HG02970 (cell line): ENCODE results near the gene FOXJ2.
"Not testable (repeated sequence)": the region's sequence is repeated elsewhere in the genome, so short reads cannot be mapped to it uniquely, and the experiment has no call there.

Experiments
- ATAC-seq: cut with Tn5 transposase; IDR thresholded peaks from one replicate; pipeline ENCODE4 v1.9.1; 2021; ENCODE audit warnings: mild to moderate bottlenecking, moderate library complexity, moderate number of reproducible peaks; ENCODE audit not compliant: unreplicated experiment, low FRiP score

Gene FOXJ2

DNA sequence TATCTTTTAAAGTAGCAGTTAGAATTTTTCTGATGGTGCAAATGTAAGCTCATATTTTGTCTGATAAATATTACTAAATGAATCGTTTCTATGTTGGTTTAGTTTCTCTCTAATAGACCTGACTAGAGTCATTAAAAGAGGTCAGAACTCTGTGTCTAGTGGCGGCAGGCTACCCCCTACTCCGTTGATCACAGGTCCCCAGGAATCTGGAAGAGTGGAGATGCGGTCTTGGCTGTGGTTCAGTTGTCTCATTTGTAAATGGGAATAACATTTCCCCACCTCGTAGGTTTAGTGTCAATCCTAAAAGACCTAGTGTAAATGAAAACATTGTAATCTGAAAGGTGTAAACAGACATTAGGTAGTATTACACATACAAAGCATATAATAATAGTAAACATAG lies 4.7 kb upstream of the FOXJ2 start:
- no peak for ATAC-seq

DNA sequence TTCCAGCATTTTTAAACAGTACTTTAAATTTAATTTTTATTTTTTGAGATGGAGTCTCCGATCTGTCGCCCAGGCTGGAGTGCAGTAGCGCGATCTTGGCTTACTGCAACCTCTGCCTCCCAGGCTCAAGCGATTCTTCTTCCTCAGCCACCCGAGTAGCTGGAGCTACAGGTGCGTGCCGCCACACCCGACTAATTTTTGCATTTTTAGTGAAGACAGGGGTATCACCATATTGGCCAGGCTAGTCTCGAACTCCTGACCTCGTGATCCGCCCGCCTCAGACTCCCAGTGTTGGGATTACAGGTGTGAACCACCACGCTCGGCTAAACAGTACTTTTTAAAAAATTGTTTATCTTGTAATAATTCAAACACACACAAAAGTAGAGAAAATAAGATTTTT lies 4.2 kb upstream of the FOXJ2 start:
- ATAC-seq: no peak

DNA sequence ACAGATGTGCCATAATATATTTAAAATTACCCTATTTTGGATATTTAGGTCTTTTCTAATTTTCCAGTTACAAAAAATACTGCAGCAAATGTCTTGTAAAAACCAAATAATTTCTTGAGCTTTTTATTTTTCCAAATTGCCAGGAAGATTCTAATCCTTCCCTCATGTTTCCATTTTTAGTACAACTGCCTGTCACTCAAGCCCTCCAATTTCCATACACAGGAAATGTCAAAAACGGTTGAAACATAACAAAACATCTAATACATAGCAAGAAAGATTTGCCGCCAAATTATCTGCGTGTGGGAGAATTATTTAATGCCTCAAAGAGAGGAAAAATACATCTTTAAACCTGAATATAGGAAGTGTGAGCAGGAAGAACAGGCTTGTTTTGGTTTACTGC lies 2.3 kb upstream of the FOXJ2 start:
- no peak for ATAC-seq

DNA sequence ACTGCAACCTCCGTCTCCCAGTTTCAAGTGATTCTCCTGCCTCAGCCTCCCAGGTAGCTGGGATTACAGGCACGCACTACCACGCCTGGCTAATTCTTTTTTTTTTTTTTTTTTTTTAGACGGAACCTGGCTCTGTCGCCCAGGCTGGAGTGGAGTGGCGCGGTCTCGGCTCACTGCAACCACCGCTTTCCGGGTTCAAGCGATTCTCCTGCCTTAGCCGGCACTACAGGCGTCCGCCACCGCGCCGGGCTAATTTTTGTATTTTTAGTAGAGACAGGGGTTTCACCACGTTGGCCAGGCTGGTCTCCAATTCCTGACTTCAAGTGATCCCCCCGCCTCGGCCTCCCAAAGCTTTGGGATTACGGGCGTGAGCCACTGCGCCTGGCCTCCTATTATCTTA lies 1.5 kb upstream of the FOXJ2 start:
- not testable (repeated sequence) for ATAC-seq

DNA sequence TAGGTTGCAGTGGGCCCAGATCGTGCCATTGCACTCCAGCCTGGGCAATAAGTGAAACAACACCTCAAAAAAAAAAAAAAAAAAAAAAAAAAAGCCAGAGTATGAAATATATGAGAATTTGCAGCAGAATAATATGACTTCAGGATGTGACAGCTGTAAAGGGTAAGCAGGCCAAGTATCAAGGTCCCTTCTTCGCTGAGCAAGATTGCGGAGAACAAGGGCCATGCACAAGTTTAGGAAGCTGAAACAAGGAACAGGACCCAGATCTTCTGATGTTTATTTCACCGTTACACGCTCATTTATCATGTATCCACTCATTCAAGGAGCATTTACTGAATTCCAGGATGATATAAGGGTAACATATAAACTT lies 659 bp upstream of the FOXJ2 start:
- no peak for ATAC-seq

DNA sequence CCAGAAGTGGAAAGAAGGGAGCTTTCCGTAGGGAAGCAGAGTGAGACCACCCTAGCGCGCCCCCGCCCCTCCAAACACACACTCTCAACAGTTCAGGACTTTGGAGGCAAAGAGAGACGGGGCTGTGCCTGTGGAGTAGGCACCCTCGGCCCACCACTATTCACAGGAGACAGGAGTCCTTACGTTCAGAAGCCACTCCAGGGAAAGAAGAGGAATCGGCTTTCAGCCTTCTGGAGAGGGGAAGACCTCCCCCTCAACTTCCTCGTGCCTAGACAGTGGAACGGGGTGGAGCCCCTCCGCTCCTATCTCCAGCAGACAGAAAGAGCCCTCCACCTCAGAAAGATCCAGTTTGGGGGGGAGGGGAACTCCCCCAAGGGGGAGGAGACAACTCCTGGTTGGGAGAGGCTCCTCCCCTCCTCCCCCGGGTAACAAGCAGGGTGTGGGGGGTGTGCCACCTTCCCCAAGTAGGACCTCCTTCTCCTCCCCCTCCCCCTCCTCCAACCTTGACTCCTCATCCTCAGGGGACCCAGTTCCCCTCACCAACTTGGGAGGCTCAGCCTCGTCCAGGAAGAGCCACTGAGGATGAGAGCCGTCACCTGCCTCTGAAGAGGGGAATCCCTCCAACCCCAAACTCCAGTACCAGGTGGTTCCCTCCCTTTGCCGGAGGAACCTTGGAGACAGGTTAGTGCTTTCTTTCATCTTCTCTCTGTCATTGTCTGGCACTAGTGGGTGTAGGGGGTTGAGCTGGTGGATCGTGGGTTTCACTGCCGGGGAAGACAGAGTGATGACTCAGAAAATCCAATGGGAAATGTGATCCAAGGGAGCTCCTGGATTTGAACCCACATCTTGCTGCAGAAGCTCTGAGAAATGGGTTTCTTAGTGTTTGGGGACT lies 883 bp downstream of the FOXJ2 start:
- no peak for ATAC-seq

DNA sequence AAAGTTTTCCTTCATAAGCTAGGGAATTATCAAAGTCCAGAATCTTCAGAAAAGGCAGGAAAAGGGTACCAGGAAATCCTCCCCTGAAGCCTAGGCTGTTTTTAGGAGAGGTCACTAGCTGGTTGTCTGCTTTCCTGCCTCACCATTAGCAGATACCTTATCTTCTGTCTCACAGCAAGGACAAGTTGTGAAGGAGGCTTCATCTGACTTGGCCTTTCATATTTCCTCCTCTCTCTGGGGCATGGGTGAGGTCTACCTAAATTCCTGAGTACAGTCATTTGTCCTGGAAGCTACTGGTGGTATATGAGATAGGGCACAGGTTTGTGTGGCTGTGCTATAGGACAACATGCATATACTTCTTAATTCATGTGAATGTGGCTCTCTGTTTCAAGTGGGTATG lies 2.3 kb downstream of the FOXJ2 start:
- ATAC-seq: no peak

DNA sequence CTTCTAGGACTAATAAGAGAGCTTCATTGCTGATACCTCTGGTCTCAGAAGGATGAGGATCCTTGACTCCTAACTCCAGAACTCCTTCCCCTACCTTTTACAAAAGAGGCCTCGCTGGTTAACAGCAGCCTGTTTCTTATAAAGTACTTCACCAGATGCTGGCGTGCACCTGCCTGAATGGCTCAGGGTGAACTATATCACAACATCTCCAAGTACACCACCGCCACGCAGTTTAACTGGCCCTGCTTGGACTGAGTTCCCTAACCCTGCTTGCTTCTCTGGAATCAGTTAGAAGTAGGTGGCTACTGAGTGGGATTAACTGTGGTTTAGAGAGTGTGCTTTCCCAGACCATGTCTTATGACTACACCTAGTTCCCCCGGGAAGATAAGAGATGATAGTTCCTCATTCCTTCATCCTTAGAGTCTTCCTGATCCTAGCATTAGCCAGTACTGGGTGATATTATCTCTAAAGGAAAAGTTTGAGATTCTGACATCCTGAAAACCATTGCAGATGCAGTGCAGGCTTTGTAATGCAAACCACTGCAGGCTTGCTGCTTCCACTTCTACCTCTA lies 3.0 kb downstream of the FOXJ2 start:
- ATAC-seq: no peak

DNA sequence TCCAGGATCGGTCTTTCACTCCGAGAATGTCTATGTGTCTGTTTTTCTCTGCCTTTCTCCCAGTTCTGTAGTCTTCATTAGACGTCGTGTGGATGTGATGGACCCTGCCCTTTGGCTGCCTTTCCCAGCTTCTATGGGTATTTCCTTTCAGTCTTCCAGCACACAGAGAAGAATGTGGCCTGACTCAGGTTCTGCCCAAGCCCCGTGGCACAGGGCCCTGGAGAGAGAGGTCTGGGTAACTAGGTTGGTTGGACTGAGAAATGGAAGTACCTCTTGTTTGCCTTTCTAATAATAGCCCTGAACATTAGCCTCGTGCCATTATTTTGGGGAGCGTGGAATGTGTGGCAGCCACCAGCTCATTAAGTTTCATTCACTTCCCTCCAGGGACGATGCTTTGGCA lies 3.8 kb downstream of the FOXJ2 start:
- no peak for ATAC-seq

DNA sequence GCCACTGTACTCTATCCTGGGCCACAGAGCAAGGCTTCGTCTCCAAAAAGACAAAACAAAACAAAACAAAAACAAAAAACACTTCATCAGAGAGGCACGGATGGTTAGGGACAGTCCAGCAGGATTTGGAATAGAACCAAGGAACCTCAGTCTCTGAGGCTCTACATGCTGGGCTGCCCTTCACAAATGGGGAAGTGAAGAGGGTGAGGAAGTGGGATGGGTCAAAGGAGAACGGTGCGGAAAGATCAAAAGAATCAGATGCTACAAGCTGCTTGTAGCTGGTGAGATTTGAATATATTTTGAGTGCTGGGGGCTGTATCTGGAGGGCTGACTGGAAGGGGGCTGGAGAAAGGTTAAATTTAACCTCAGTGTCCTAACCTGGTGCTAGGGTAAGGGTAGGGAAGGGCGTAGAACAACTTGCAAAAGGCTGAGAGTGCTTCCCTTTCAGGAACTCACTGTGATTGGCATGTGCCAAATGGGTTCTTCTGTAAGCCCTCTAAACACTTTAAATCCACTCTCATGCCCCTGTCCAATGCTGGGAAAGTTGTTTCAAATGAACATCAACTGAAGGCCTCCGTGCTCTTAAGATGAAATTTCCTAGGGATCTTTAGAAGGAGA lies 4.6 kb downstream of the FOXJ2 start:
- ATAC-seq: no peak

DNA sequence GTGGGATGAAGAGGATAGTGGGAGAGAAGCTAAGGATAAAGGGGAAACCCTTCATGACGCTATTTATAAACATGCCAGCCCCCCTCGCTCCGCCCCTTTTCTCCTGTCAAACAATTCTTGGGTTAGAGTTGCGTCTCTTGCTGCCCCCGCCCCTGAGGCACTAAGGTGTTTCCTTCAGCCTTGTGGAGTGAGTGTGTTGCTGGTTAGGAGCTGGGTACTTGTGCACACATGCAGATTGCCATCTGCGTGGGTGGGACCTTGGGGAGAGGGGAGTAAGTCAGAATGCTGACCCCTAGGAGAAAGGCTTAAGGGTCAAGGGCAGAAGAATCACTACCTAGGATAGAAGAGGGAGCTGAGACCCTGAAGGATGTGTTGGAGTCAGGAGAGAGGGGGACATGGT lies 5.4 kb downstream of the FOXJ2 start:
- ATAC-seq: no peak

DNA sequence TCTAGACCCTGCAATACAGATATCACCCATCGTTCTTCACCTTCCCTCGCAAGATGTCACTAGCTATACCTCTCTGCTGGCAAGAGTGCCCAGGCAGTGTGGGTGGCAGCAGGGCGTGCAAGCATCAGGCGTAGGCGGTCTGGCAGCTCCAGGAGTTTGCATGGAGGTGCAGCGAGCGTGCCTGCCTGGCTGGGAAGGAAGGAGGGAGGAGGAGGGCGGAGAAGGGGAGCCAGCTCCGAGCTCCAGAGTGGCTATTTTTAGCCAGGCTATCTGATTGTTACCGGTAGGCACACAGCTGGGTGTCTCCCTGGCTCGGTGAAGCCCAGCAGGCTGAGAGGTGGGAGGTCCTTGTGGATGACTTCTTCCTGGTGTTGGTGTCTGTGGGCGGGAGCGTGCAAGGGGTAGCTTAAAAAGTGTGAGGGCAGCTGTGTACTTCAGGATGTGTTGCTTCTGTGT lies 6.2 kb downstream of the FOXJ2 start:
- ATAC-seq: no peak

DNA sequence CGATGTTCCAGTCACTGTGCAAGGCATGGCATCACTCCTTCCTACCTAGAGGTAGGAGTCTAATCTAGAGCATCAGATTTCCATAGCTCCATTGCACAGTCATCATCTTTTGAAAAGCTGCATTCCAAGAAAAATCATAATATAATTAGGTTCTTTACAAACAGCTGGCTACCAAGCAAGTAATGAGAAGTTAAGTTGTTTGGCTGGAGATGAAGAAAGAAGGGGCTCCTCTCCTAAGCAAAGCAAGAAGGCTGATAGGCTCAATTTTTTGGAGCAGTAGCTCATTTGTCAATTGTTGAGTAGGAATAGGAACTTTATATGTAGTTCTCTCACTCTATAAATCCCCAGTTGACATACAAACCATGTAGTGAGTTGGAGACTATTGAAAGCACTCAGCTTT lies 8.3 kb downstream of the FOXJ2 start:
- no peak for ATAC-seq

DNA sequence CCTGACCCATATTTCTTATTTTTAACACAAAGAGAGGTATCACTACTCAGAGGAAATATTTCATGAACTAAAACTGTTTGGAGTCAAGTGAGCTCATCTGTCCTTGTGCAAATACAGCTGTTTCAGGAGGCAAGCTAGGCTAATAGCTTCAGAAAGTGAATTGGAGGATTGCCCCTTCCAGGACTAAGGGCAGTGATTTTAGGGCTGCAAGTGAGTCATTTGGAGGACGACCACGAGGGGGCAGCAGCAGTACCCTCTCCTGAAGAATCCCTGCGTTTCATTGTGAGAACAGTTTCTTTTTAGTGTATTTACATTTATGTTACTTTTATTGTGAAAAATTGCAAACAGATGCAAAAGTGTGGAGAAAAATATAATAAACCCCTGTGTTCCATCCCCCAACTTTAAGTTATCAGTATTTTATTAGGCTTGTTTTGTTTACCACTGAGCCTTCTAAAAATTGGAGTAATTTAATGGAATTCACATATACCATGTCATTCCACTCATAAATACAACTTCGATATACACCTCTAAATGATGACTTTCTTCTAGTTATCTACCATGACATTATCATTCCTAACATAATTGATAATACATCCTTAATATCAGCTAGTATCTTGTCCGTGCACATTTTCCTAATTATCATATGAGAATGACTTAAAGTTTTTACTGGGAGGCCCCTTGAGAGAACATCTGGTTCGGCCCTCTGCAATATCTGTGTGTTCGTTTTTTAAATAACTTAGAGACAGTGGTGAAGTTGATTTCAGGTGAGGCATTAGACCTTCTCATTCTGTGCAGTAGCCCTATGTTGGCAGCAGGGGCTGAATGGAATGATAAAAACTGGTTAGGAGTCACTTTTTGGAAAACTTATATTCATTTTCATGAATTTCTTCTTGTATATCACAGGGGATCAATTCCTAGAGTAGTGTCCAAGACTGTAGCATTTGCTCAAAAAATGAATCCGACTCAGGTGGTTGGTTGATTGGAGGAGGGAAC lies 13.7 kb downstream of the FOXJ2 start:
- ATAC-seq: no peak

DNA sequence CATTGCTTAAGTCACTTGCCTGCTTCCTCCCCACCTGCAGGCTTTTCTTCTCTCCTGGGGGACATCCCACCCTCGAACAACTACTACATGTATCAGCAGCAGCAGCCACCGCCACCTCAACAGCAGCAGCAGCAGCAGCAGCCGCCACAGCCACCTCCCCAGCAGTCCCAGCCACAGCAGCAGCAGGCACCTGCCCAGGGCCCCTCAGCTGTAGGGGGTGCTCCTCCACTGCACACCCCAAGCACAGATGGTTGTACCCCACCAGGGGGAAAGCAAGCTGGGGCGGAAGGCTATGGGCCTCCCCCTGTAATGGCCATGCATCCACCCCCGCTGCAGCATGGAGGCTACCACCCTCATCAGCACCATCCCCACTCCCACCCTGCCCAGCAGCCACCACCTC lies 15.3 kb downstream of the FOXJ2 start:
- no peak for ATAC-seq

DNA sequence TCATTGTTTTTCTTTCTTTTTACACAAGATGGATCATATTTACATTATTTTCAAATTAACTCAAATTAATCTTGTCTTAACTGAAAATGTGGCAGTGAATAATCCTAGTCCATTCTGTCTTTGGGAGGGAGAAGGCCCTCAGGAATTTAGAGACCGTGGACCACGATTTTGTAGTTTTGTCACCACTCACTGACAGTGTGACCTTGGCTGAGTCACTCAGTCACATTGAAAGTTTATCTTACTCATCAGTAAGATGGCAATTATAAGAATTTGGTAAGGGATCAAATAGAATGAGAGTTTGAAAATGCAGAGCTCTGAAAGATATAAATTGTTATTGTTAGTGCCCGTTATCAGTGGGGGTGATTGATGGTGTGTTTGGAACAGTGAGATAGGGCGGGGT lies 16.4 kb downstream of the FOXJ2 start:
- ATAC-seq: no peak

DNA sequence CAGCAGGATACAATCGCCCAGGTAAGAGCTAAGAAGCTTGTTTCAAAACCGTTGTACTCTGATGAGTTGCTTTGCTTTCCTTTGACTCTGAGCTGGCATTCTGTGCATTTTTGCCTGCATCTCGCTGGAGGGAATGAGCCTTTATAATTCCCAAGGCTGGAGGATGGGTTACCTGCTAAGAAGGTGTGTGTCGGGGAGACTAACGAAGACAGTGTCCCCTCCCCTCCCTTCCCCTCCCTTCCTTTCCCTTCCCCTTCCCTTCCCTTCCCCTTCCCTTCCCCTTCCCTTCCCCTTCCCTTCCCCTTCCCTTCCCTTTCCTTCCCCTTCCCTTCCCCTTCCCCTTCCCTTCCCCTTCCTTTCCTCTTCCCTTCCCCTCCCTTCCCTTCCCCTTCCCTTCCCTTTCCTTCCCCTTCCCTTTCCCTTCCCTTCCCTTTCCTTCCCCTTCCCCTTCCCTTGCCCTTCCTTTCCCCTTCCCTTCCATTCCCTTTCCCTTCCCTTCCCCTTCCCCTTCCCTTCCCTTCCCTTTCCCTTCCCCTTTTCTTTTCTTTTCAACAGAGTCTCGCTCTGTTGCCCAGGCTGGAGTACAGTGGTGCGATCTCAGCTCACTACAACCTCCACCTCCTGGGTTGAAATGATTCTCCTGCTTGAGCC lies 18.2 kb downstream of the FOXJ2 start:
- no peak for ATAC-seq

DNA sequence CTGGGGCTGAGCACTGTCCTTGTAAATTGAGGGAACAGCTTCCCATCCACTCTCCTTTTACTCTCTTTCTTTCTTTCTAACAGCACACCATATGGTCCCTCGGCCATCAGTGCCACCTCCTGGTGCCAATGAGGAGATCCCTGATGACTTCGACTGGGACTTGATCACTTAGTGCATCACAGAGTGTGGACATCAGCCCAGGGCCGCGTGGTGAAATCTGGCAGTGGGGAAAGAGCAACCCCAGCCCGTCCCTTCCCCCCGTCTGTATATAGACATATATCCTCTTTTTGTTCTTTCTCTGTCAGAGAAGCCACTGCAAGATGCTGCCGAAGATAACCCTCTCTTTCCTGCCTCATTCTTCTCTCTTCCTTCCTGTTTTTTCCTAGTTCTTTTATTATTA lies 20.2 kb downstream of the FOXJ2 start:
- ATAC-seq: no peak

DNA sequence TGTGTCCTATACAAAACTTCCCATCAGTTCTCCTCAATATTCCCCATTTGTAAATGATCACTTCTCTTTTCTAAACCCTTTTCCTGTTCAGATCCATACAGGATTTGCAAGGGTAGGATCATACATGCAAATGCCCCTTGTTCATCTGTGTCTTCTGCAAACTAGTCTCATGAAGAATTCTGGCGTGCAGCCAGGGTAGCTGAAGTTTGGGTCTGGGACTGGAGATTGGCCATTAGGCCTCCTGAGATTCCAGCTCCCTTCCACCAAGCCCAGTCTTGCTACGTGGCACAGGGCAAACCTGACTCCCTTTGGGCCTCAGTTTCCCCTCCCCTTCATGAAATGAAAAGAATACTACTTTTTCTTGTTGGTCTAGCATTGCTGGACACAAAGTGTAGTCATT lies 22.3 kb downstream of the FOXJ2 start:
- no peak for ATAC-seq

DNA sequence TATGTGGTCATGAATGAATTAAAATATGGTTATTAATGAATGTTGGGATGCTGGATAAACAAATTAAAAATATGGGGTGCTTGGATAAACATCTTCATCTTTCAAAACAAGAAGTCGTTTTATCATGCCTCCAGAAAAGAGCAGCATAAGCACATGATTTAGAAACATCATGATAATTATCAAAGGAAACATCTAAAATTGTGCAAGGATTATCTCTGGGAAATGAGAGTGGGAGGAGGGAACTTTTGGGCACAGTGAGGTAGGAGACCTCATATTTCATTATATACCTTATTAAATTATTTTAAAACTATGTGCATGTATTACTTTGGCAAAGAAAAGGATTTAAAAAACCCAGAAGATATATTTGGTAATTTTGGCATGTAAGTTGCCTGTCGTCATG lies 24.8 kb downstream of the FOXJ2 start:
- ATAC-seq: no peak
